ENCODE data around the gene TMEM62. TPM values are rescaled to one million over a fixed set of nuclear protein-coding genes. Genes with fewer than 3 reads are reported as not detected.
A peak's percentile ranks its signal among the peaks of the same experiment; 100 is the strongest.

The TMEM62 gene
- total and polyA plus RNA-seq, 4 donors, result 4.5 to 14.0 (median 10.6) TPM

- DNase-seq (ENCODE audit: low spot score), result no peak
- peaks cover 3 to 17% (median 14%) of the 10 kb centered on the region in 4 donors for H3K4me1 ChIP-seq (ENCODE audit: control insufficient read depth in 4 of 4, insufficient read depth in 4 of 4, low read length in 3 of 4)
- H3K9me3 ChIP-seq (ENCODE audit: control insufficient read depth in 4 of 4, low read length in 3 of 4), result no peaks in the 10 kb centered on the region
- no peaks in the 10 kb centered on the region for H3K36me3 ChIP-seq (ENCODE audit: control insufficient read depth in 4 of 4, insufficient read depth in 3 of 4, low read depth in 1 of 4, low read length in 3 of 4)
- H3K27ac ChIP-seq (ENCODE audit: low read depth in 1 of 2, low read length in 2 of 2), result peak overlapping the region; percentile 93 to 96
- 9% methylated on average over 7 of the region's 7 CpGs for WGBS
- TF ChIP-seq NR2F2 (IDR thresholded peaks at IDR 0.05), result no peak
- TF ChIP-seq GABPA (IDR thresholded peaks at IDR 0.05 in 1 of 2, conservative IDR thresholded peaks at IDR 0.05 in 1 of 2), result no peak
- no peak for TF ChIP-seq FOXA1 (IDR thresholded peaks at IDR 0.05)
- no peak for TF ChIP-seq ZBTB33 (IDR thresholded peaks at IDR 0.05)
- TF ChIP-seq CTCF (IDR thresholded peaks at IDR 0.05; ENCODE audit: low read depth, low read length, missing input control), result no peak
- TF ChIP-seq YY1 (IDR thresholded peaks at IDR 0.05), result no peak
- no peak for TF ChIP-seq HNF4G (IDR thresholded peaks at IDR 0.05)
- no peak for TF ChIP-seq EGR1 (IDR thresholded peaks at IDR 0.05; ENCODE audit: low read depth in 2 of 2)
- TF ChIP-seq TAF1 (conservative IDR thresholded peaks at IDR 0.05), result no peak
- TF ChIP-seq RXRA (IDR thresholded peaks at IDR 0.05), result no peak
- no peak for TF ChIP-seq MAX (IDR thresholded peaks at IDR 0.05)
- no peak for TF ChIP-seq ATF3 (IDR thresholded peaks at IDR 0.05)
- no peak for TF ChIP-seq HNF4A (conservative IDR thresholded peaks at IDR 0.05)
- peak overlapping the region; percentile 88 to 98 (median 93) for H3K4me3 ChIP-seq (ENCODE audit: low read depth in 1 of 3, low read length in 3 of 3)
- H3K27me3 ChIP-seq (ENCODE audit: control insufficient read depth in 4 of 4, insufficient read depth in 4 of 4, low read length in 3 of 4), result no peaks in the 10 kb centered on the region
- peak overlapping the region; percentile 92 to 99 for H3K9ac ChIP-seq (ENCODE audit: low read depth in 1 of 2, low read length in 2 of 2)
Measured at GRCh38 chr15:43106486-43106829, 26.9 kb upstream of the TMEM62 start.

GRCh38 chr15:43107751-43108150, 25.6 kb upstream of the TMEM62 start:
- 87% methylated on average over 1 of the region's 1 CpG for WGBS
- H3K36me3 ChIP-seq (ENCODE audit: control insufficient read depth in 4 of 4, insufficient read depth in 3 of 4, low read depth in 1 of 4, low read length in 3 of 4), result no peaks in the 10 kb centered on the region
- peaks cover 3 to 17% (median 14%) of the 10 kb centered on the region in 4 donors for H3K4me1 ChIP-seq (ENCODE audit: control insufficient read depth in 4 of 4, insufficient read depth in 4 of 4, low read length in 3 of 4)
- H3K9ac ChIP-seq (ENCODE audit: low read depth in 1 of 2, low read length in 2 of 2), result no peak overlapping the region
- H3K27ac ChIP-seq (ENCODE audit: low read depth in 1 of 2, low read length in 2 of 2), result no peak overlapping the region
- no peaks in the 10 kb centered on the region for H3K27me3 ChIP-seq (ENCODE audit: control insufficient read depth in 4 of 4, insufficient read depth in 4 of 4, low read length in 3 of 4)
- no peak overlapping the region for H3K4me3 ChIP-seq (ENCODE audit: low read depth in 1 of 3, low read length in 3 of 3)
- no peak for DNase-seq (ENCODE audit: low spot score)
- TF ChIP-seq RAD21 (IDR thresholded peaks at IDR 0.05) (no peak), ATF3 (IDR thresholded peaks at IDR 0.05) (no peak), TAF1 (conservative IDR thresholded peaks at IDR 0.05) (no peak), CTCF (IDR thresholded peaks at IDR 0.05; ENCODE audit: low read depth, low read length, missing input control) (no peak), REST (IDR thresholded peaks at IDR 0.05) (no peak), YY1 (IDR thresholded peaks at IDR 0.05) (no peak), EGR1 (IDR thresholded peaks at IDR 0.05; ENCODE audit: low read depth in 2 of 2) (no peak), FOXA1 (IDR thresholded peaks at IDR 0.05) (no peak), ZBTB33 (IDR thresholded peaks at IDR 0.05) (no peak), JUND (IDR thresholded peaks at IDR 0.05) (no peak), HNF4G (IDR thresholded peaks at IDR 0.05) (no peak), SP1 (IDR thresholded peaks at IDR 0.05) (no peak)
- H3K9me3 ChIP-seq (ENCODE audit: control insufficient read depth in 4 of 4, low read length in 3 of 4), result no peaks in the 10 kb centered on the region

Measured in liver (tissue), 9 donors.